ENCODE results near the gene SMIM32. TPM values are rescaled to one million over a fixed set of nuclear protein-coding genes. Genes with fewer than 3 reads are reported as not detected.

SMIM32 gene
- total and polyA plus RNA-seq, 12 donors: not detected

DNA sequence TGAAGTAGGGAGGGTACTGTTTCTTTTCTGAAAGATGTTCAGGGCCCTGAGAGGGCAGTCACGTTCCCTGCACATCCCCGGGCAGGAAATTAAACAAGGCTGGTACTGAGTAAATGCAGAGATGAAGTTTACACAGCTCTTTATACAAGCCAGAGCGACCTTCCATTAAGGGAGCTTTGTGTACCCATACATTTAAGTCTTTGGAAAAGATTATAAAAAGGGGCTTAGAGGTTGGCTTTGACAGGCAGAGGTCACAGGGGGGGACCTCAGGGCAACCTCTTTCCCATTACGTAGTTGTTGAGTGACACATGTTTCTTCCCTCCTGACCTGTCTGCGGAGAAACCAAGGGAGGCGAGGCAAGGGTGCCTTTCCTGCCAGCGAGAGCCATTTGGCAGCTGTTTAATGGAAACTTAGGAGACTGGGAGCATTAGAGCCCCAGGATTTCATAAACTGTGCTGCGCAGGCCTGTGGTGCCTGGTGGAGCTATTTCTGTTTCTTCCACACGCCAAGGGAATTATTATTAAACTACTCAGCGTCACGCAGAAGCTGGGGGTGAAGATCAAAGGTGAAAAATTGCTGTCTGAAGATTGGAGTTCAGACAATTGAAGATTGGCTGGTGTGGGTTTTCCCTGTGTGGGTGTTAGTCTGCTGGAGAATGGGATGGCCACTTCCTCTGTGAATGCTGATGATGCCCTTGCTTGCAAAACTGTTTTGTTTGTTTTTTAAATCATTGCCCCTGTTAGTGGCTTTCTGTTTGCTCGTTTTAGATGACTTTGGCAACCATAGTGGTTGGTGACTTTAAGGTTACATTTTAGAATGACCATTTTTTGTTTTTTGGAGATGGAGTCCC, 3.2 kb upstream of the SMIM32 start:
- H3K27me3 ChIP-seq: peaks cover 21% of the 10 kb centered on the region
- DNase-seq: no peak
- no peaks in the 10 kb centered on the region for H3K36me3 ChIP-seq (replicated peaks in 1 of 2)
- no peak overlapping the region for H3K27ac ChIP-seq
- intact Hi-C loops (cut with DNase I): no loop called here
- H3K4me1 ChIP-seq (replicated peaks in 1 of 2): peaks cover 3 to 16% of the 10 kb centered on the region in 2 donors
- no peak overlapping the region for H3K4me3 ChIP-seq
- WGBS, 4 donors: 73 to 83% (median 77%) methylated on average over 11 to 12 of the region's 12 CpGs
- H3K9me3 ChIP-seq (replicated peaks in 1 of 3): no peaks in the 10 kb centered on the region
- TF ChIP-seq, protein P1, sequence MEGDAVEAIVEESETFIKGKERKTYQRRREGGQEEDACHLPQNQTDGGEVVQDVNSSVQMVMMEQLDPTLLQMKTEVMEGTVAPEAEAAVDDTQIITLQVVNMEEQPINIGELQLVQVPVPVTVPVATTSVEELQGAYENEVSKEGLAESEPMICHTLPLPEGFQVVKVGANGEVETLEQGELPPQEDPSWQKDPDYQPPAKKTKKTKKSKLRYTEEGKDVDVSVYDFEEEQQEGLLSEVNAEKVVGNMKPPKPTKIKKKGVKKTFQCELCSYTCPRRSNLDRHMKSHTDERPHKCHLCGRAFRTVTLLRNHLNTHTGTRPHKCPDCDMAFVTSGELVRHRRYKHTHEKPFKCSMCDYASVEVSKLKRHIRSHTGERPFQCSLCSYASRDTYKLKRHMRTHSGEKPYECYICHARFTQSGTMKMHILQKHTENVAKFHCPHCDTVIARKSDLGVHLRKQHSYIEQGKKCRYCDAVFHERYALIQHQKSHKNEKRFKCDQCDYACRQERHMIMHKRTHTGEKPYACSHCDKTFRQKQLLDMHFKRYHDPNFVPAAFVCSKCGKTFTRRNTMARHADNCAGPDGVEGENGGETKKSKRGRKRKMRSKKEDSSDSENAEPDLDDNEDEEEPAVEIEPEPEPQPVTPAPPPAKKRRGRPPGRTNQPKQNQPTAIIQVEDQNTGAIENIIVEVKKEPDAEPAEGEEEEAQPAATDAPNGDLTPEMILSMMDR (IDR thresholded peaks at IDR 0.05): no peak

DNA sequence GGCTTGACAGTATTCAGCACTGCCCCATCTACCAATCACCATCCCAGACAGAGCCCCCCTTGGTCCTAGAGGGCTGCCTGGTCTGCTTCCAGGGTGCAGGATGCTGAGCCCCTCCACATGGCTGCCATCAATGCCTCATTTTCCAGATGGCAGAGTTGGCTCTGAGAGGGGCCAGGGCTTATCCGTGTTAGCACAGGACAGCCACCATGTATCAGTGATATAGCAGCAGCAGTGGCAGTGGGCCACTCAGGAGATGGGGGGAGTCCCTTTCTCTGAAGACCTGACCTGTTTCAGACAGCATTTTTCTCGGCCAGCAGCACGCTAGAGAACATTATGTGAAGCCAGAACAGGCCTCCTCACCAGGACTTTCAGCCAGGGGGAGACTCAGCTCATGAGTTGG, 1.6 kb upstream of the SMIM32 start:
- peaks cover 28% of the 10 kb centered on the region for H3K27me3 ChIP-seq
- no peak overlapping the region for H3K4me3 ChIP-seq
- TF ChIP-seq, protein P1 (IDR thresholded peaks at IDR 0.05): no peak
- TF ChIP-seq POLR2A (IDR thresholded peaks at IDR 0.05): no peak
- H3K27ac ChIP-seq: no peak overlapping the region
- H3K9me3 ChIP-seq (replicated peaks in 1 of 3): no peaks in the 10 kb centered on the region
- 83 to 90% (median 84%) methylated on average over 3 of the region's 3 CpGs; no CpG with 5 or more reads in 1 of the 4 donors for WGBS, 4 donors
- no peaks in the 10 kb centered on the region for H3K36me3 ChIP-seq (replicated peaks in 1 of 2)
- intact Hi-C loops (cut with DNase I): no loop called here
- DNase-seq: no peak
- H3K4me1 ChIP-seq (replicated peaks in 1 of 2): peaks cover 3 to 16% of the 10 kb centered on the region in 2 donors

DNA sequence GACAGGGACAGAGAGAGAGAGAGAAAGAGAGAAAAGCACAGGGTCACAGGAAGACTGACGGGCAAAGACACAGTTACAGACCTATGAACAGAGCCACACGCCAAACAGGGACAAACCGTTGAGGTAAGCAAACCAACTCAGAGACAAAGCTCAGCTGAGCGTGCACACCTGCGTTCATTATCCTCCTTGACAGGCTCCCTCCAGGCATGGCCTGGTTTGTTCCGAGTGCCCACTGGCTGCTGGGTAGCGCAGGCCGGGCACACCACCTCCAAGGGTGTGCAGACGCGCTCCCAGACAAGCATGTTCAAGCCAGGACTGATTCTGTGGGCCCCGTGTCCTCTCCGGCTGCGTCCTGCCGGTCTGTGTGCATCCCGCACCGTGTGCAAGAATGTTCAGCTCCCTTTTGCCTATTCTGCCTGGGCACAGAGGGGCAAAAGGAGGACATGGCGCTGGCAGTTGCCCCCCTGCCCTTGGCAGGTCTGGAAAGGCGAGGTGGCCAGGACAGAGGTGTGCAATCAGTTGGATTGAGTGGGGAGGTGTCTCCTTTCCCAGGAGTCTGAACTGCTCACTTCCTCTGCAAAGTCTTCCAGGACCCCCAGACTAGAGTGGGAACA, 467 bp upstream of the SMIM32 start:
- Histone ChIP-seq H3K4me1 (replicated peaks in 1 of 2) (peaks cover 3 to 16% of the 10 kb centered on the region in 2 donors), H3K9me3 (replicated peaks in 1 of 3) (no peaks in the 10 kb centered on the region), H3K27ac (no peak overlapping the region), H3K4me3 (no peak overlapping the region), H3K27me3 (peaks cover 28% of the 10 kb centered on the region), H3K36me3 (replicated peaks in 1 of 2) (peaks cover 0 to 3% of the 10 kb centered on the region in 2 donors)
- DNase-seq: no peak
- TF ChIP-seq, protein P1 (IDR thresholded peaks at IDR 0.05): no peak
- no peak for TF ChIP-seq POLR2A (IDR thresholded peaks at IDR 0.05)
- WGBS, 4 donors: 43 to 51% (median 46%) methylated on average over 13 to 18 of the region's 18 CpGs
- intact Hi-C loops (cut with DNase I): no loop called here

DNA sequence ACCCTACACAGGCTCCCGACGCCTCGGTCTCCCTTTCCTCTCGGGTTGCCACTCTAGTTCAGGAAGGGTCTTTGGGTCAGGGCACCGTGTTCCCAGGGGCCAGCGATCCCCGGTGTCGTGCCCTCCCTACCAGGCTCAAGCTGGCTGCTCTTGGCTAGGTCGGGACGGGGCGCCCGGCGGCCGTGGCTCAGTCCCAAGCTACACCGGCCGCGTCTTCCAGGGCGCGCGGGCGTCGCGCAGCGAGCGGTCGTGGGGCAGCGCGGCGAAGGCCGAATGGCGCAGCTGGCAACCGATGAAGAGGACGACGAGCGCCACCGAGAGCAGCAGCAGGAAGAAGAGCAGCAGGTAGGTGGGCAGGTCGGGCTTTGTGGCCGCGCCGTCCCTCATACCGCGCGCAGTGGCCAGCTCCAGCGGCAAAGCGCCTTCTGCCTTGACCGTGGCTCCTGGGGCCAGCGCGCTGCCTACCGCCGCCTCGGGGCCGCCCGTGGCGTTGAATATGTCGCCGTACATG, 892 bp downstream of the SMIM32 start:
- intact Hi-C loops (cut with DNase I): no loop called here
- Histone ChIP-seq H3K36me3 (replicated peaks in 1 of 2) (peaks cover 0 to 15% of the 10 kb centered on the region in 2 donors), H3K27me3 (peaks cover 28% of the 10 kb centered on the region), H3K4me3 (no peak overlapping the region), H3K9me3 (replicated peaks in 1 of 3) (no peaks in the 10 kb centered on the region), H3K4me1 (replicated peaks in 1 of 2) (peaks cover 3 to 16% of the 10 kb centered on the region in 2 donors), H3K27ac (no peak overlapping the region)
- 0 to 1% (median 0%) methylated on average over 6 to 56 of the region's 56 CpGs for WGBS, 4 donors
- DNase-seq: no peak
- TF ChIP-seq POLR2A (IDR thresholded peaks at IDR 0.05): no peak
- TF ChIP-seq, protein P1 (IDR thresholded peaks at IDR 0.05): no peak

Measured in adrenal gland (tissue), 12 donors.